ENCODE data around the gene PLEKHA4. TPM values are rescaled to one million over a fixed set of nuclear protein-coding genes. Genes with fewer than 3 reads are reported as not detected.

Gene PLEKHA4
- total RNA-seq, 1 donor = 21.4 TPM

DNA sequence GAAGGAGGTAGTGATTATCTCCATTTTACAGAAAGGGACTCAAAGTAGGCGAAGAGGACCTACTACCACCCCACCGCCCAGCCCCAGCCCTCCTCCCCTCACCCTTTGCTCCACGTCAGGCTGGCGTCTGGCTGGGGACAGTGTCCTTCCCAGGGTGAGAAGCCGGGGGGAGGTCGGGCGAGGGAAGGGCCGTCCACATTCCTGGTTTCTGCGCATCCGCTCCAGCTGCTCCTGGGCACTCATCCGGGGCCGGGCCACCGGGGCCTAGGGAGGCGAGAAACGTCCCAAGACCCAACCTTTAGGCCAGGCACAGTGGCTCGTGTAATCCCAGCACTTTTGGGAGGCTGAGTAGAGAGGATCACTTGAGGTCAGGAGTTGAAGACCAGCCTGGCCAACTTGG is 27.4 kb downstream of the PLEKHA4 start:
- no peak overlapping the region for H3K4me3 ChIP-seq (ENCODE audit: insufficient read depth, low read length)
- H2AFZ ChIP-seq (ENCODE audit: low read length) = no peak overlapping the region
- H3K27ac ChIP-seq (ENCODE audit: low read depth, low read length) = no peak overlapping the region
- H3K9me3 ChIP-seq (ENCODE audit: low read depth, low read length) = no peaks in the 10 kb centered on the region
- TF ChIP-seq, protein P1, sequence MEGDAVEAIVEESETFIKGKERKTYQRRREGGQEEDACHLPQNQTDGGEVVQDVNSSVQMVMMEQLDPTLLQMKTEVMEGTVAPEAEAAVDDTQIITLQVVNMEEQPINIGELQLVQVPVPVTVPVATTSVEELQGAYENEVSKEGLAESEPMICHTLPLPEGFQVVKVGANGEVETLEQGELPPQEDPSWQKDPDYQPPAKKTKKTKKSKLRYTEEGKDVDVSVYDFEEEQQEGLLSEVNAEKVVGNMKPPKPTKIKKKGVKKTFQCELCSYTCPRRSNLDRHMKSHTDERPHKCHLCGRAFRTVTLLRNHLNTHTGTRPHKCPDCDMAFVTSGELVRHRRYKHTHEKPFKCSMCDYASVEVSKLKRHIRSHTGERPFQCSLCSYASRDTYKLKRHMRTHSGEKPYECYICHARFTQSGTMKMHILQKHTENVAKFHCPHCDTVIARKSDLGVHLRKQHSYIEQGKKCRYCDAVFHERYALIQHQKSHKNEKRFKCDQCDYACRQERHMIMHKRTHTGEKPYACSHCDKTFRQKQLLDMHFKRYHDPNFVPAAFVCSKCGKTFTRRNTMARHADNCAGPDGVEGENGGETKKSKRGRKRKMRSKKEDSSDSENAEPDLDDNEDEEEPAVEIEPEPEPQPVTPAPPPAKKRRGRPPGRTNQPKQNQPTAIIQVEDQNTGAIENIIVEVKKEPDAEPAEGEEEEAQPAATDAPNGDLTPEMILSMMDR (IDR thresholded peaks at IDR 0.05; ENCODE audit: extremely low read depth, low read depth, low read length) = no peak
- H3K36me3 ChIP-seq (ENCODE audit: insufficient read depth, low read length) = peaks cover 24% of the 10 kb centered on the region
- H3K4me2 ChIP-seq (ENCODE audit: insufficient read depth, low read length) = no peak overlapping the region
- peaks cover 3% of the 10 kb centered on the region for H4K20me1 ChIP-seq (ENCODE audit: insufficient read depth, low read length)
- no peaks in the 10 kb centered on the region for H3K27me3 ChIP-seq (ENCODE audit: insufficient read depth, low read length)
- no peak for DNase-seq (ENCODE audit: insufficient read length, low spot score, missing footprints)
- peaks cover 4% of the 10 kb centered on the region for H3K4me1 ChIP-seq (ENCODE audit: insufficient read depth, low read length)
- no peaks in the 10 kb centered on the region for H3K79me2 ChIP-seq (ENCODE audit: insufficient read depth, low read length)

DNA sequence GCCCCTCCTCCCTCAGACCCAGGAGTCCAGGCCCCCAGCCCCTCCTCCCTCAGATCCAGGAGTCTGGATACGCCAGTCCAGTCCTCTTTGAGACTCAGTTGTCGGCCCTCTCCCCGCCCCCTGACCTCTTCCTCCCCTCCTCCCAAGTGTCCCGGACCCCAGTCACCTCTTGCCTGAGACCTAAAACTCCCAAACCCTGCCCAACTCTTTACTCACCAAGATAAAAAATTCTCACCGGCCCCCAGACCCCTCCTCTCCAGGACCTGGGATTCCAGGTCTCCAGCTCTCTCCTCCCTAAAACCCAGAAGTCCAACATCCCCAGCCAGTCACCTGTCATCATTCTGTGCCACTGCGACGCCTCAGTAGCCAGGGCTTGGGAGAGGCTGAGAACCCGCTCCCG is 30.7 kb downstream of the PLEKHA4 start:
- Histone ChIP-seq H3K79me2 (ENCODE audit: insufficient read depth, low read length) (no peaks in the 10 kb centered on the region), H3K4me1 (ENCODE audit: insufficient read depth, low read length) (peaks cover 8% of the 10 kb centered on the region), H3K4me3 (ENCODE audit: insufficient read depth, low read length) (no peak overlapping the region), H3K36me3 (ENCODE audit: insufficient read depth, low read length) (peaks cover 11% of the 10 kb centered on the region), H3K4me2 (ENCODE audit: insufficient read depth, low read length) (no peak overlapping the region), H3K9me3 (ENCODE audit: low read depth, low read length) (no peaks in the 10 kb centered on the region), H4K20me1 (ENCODE audit: insufficient read depth, low read length) (peaks cover 3% of the 10 kb centered on the region), H3K27ac (ENCODE audit: low read depth, low read length) (no peak overlapping the region), H3K27me3 (ENCODE audit: insufficient read depth, low read length) (no peaks in the 10 kb centered on the region), H2AFZ (ENCODE audit: low read length) (no peak overlapping the region)
- no peak for DNase-seq (ENCODE audit: insufficient read length, low spot score, missing footprints)
- TF ChIP-seq, protein P1 (IDR thresholded peaks at IDR 0.05; ENCODE audit: extremely low read depth, low read depth, low read length) = no peak

DNA sequence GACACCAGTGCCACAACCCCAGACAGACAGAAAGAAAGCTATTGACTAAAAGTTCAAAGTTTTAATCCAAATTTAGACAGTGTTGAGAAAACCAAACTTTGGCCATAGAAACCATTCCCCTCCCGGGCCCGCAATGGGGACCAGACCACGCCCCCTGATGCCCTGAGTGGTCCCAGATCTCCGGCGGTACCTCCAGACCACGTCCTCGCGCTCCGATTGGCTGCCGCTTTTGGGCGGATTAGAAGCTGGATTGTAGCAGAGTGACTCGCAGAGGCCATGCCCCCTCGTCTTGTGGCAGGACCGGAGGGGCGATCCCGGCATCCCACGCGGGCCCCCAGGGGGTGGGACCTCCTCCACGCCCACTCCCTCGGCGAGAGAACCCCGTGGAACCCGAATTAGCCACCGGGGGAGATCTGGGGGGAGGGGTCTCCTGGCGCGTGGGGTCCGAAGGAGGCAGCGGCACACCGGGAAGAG is 31.3 kb downstream of the PLEKHA4 start:
- peaks cover 11% of the 10 kb centered on the region for H3K36me3 ChIP-seq (ENCODE audit: insufficient read depth, low read length)
- no peak overlapping the region for H2AFZ ChIP-seq (ENCODE audit: low read length)
- TF ChIP-seq, protein P1 (IDR thresholded peaks at IDR 0.05; ENCODE audit: extremely low read depth, low read depth, low read length) = no peak
- DNase-seq (ENCODE audit: insufficient read length, low spot score, missing footprints) = peak; percentile 96
- no peaks in the 10 kb centered on the region for H4K20me1 ChIP-seq (ENCODE audit: insufficient read depth, low read length)
- no peaks in the 10 kb centered on the region for H3K27me3 ChIP-seq (ENCODE audit: insufficient read depth, low read length)
- H3K4me1 ChIP-seq (ENCODE audit: insufficient read depth, low read length) = peaks cover 8% of the 10 kb centered on the region
- peak overlapping the region; percentile 33 for H3K4me3 ChIP-seq (ENCODE audit: insufficient read depth, low read length)
- H3K79me2 ChIP-seq (ENCODE audit: insufficient read depth, low read length) = no peaks in the 10 kb centered on the region
- H3K27ac ChIP-seq (ENCODE audit: low read depth, low read length) = no peak overlapping the region
- peak overlapping the region; percentile 51 for H3K4me2 ChIP-seq (ENCODE audit: insufficient read depth, low read length)
- no peaks in the 10 kb centered on the region for H3K9me3 ChIP-seq (ENCODE audit: low read depth, low read length)

DNA sequence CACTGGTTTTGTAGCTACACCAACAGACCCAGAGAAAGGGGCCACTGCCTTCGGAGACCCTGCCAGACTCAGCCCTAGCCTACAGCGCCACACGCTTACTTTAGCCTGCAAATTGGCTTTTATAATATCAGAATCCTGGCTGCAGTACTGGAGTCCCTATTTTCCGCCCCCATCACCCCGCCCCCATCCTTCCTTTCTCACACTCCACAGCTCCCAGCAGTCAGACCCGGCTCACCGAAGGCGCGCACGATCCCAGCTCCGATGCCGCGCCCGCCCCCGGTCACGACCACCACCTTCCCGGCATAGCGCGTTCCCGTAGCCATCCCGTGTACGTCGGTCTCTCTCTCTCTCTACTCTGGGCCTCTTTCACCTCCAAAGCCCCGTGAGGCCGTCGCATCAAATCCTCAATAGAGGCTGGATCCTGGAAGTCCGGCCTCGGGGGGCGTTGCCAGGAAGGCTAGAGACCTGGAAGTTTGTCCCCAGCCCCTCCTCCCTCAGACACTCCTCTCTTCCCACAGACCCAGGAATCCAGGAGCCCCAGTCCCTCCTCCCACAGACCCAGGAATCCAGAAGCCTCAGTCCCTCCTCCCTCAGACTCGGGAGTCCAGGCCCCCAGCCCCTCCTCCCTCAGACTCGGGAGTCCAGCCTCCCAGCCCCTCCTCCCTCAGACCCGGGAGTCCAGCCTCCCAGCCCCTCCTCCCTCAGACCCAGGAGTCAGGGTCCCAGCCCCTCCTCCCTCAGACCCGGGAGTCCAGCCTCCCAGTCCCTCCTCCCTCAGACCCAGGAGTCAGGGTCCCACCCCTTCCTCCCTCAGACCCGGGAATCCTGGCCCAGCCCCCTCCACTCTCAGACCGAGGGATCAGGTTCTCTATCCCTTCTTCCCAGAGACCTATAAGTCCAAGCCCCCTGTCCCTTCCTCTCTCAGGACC is 32.1 kb downstream of the PLEKHA4 start, which contains the start of gene HSD17B14:
Gene HSD17B14, minus strand, starts transcription at position 403 of the 929 bp plus-strand sequence. Its CDS starts 80 bp downstream, at position 323.
- Histone ChIP-seq H3K79me2 (ENCODE audit: insufficient read depth, low read length) (no peaks in the 10 kb centered on the region), H3K4me2 (ENCODE audit: insufficient read depth, low read length) (peak within 1 kb of the TSS; percentile 51), H3K27me3 (ENCODE audit: insufficient read depth, low read length) (no peaks in the 10 kb centered on the region), H4K20me1 (ENCODE audit: insufficient read depth, low read length) (no peaks in the 10 kb centered on the region), H3K4me1 (ENCODE audit: insufficient read depth, low read length) (peaks cover 8% of the 10 kb centered on the region), H3K9me3 (ENCODE audit: low read depth, low read length) (no peaks in the 10 kb centered on the region), H2AFZ (ENCODE audit: low read length) (no peak within 1 kb of the TSS), H3K27ac (ENCODE audit: low read depth, low read length) (peak within 1 kb of the TSS; percentile 58), H3K36me3 (ENCODE audit: insufficient read depth, low read length) (peaks cover 14% of the 10 kb centered on the region), H3K4me3 (ENCODE audit: insufficient read depth, low read length) (peak within 1 kb of the TSS; percentile 40)
- DNase-seq (ENCODE audit: insufficient read length, low spot score, missing footprints) = peak; percentile 77
- TF ChIP-seq, protein P1 (IDR thresholded peaks at IDR 0.05; ENCODE audit: extremely low read depth, low read depth, low read length) = no peak

All from osteoblast (primary cell).